H1 (cell line): ENCODE measurements around the gene TFF2. TPM values are rescaled to one million over a fixed set of nuclear protein-coding genes. Genes with fewer than 3 reads are reported as not detected.

Experiments
- CTCF ChIA-PET: fragments of 300-600 bp; sonication (Branson Sonifier 250); formaldehyde crosslinking; loops from one replicate; lab custom pipeline; 2021; ENCODE audit not compliant: partially characterized antibody; lab: Charles Lee
- POLR2A ChIA-PET: fragments of 300-600 bp; sonication (Branson Sonifier 250); formaldehyde crosslinking; loops from one replicate; lab custom pipeline; 2021; ENCODE audit warnings: inconsistent platforms; ENCODE audit not compliant: partially characterized antibody; lab: Charles Lee
- DNase-seq, 2 experiments: peaks; one replicate each; pipeline versions ENCODE4 v3.0.0 to v3.0.0-alpha.2; 2010 to 2022; ENCODE audit warnings: low spot score in 2 of 2, low read depth in 1 of 2, mixed read lengths in 1 of 2
- FAIRE-seq: peaks from 2 replicates; lab custom pipeline; 2011; peaks lifted over from hg19 to GRCh38; lab: Jason Lieb, UNC
- H2AFZ ChIP-seq: 2 replicates; pipeline ENCODE4 v1.8.1; 2012; ENCODE audit warnings: low read length, inconsistent platforms
- H2AK5ac ChIP-seq: 2 replicates; pipeline ENCODE4 v1.6.1; 2013; ENCODE audit warnings: low read depth, low read length
- H2BK120ac ChIP-seq: replicated peaks from 2 replicates; pipeline ENCODE3; 2013; ENCODE audit warnings: low read depth, low read length, inconsistent platforms
- H2BK12ac ChIP-seq: 2 replicates; pipeline ENCODE4 v1.6.1; 2013; ENCODE audit warnings: low read depth, low read length
- H2BK15ac ChIP-seq: 2 replicates; pipeline ENCODE4 v1.6.1; 2013; ENCODE audit warnings: low read length
- H2BK20ac ChIP-seq: 2 replicates; pipeline ENCODE4 v1.6.1; 2013; ENCODE audit warnings: low read length
- H2BK5ac ChIP-seq: 2 replicates; pipeline ENCODE4 v1.6.1; 2013; ENCODE audit warnings: low read depth, low read length
- H3K14ac ChIP-seq: 2 replicates; pipeline ENCODE4 v1.6.1; 2013; ENCODE audit warnings: inconsistent platforms; ENCODE audit not compliant: insufficient read length
- H3K18ac ChIP-seq: 2 replicates; pipeline ENCODE4 v1.6.1; 2013; ENCODE audit warnings: low read length; ENCODE audit errors: extremely low read depth
- H3K23ac ChIP-seq: 2 replicates; pipeline ENCODE4 v1.6.1; 2013; ENCODE audit warnings: inconsistent platforms; ENCODE audit not compliant: insufficient read length
- H3K23me2 ChIP-seq: 2 replicates; pipeline ENCODE4 v1.6.1; 2013; ENCODE audit warnings: low read depth, low read length
- H3K27ac ChIP-seq: 2 replicates; pipeline ENCODE4 v1.6.1; 2011; ENCODE audit warnings: low read depth, low read length, inconsistent platforms
- H3K27me3 ChIP-seq, 4 experiments: replicated peaks in 1 of 4; 1 replicate in 1 of 4; 2 replicates in 3 of 4; pipeline versions ENCODE4 v1.6.1 to v1.8.1; 2011 to 2013; ENCODE audit warnings: low read length in 3 of 4, mild to moderate bottlenecking in 3 of 4, inconsistent platforms in 2 of 4, mixed read lengths in 2 of 4, moderate library complexity in 1 of 4; ENCODE audit not compliant: control insufficient read depth in 3 of 4, insufficient read depth in 3 of 4; ENCODE audit errors: extremely low read depth in 1 of 4
- H3K36me3 ChIP-seq, 4 experiments: 2 replicates each; pipeline versions ENCODE4 v1.6.1 to v1.8.1; 2011 to 2013; ENCODE audit warnings: mild to moderate bottlenecking in 4 of 4, low read length in 3 of 4, moderate library complexity in 2 of 4, control low read depth in 1 of 4, inconsistent platforms in 1 of 4; ENCODE audit not compliant: insufficient read depth in 4 of 4, control insufficient read depth in 2 of 4
- H3K4ac ChIP-seq: replicated peaks from 2 replicates; pipeline ENCODE3; 2013; ENCODE audit warnings: low read length, low read depth, mixed read lengths, inconsistent platforms; ENCODE audit not compliant: insufficient read length
- H3K4me1 ChIP-seq, 4 experiments: replicated peaks in 1 of 4; 1 replicate in 1 of 4; 2 replicates in 3 of 4; pipeline versions ENCODE4 v1.6.1 to v1.8.1; 2011 to 2013; ENCODE audit warnings: low read length in 3 of 4, inconsistent platforms in 2 of 4, mixed read lengths in 1 of 4; ENCODE audit not compliant: insufficient read depth in 4 of 4, control insufficient read depth in 3 of 4
- H3K4me2 ChIP-seq, 2 experiments: 2 replicates each; pipeline versions ENCODE4 v1.6.1 to v1.8.1; 2011 to 2013; ENCODE audit warnings: low read depth in 2 of 2, low read length in 2 of 2, control low read depth in 1 of 2, inconsistent platforms in 1 of 2, mild to moderate bottlenecking in 1 of 2; ENCODE audit not compliant: insufficient read depth in 1 of 2
- H3K4me3 ChIP-seq, 4 experiments: fragments of 200-600, 300-600 bp in 1 of 4; sonication (generic), shearing (Covaris generic), sonication (Bioruptor Twin) in 1 of 4; 2 replicates each; pipeline versions ENCODE4 v1.5.1 to v1.8.1; 2011 to 2016; ENCODE audit warnings: low read length in 4 of 4, low read depth in 3 of 4, control low read depth in 2 of 4, inconsistent platforms in 2 of 4, mild to moderate bottlenecking in 2 of 4, mixed read lengths in 1 of 4, moderate library complexity in 1 of 4; ENCODE audit not compliant: insufficient read depth in 2 of 4; ENCODE audit errors: extremely low read depth in 1 of 4
- H3K56ac ChIP-seq: replicated peaks from 2 replicates; pipeline ENCODE3; 2013; ENCODE audit warnings: low read depth, mild to moderate bottlenecking, mixed read lengths, low read length, inconsistent platforms; ENCODE audit not compliant: insufficient read length
- H3K79me1 ChIP-seq: 2 replicates; pipeline ENCODE4 v1.6.1; 2013; ENCODE audit warnings: low read depth, low read length, control low read depth
- H3K79me2 ChIP-seq, 2 experiments: 2 replicates each; pipeline versions ENCODE4 v1.6.1 to v1.8.1; 2012 to 2013; ENCODE audit warnings: low read length in 2 of 2, mild to moderate bottlenecking in 2 of 2, inconsistent platforms in 1 of 2; ENCODE audit not compliant: insufficient read depth in 2 of 2, control insufficient read depth in 1 of 2
- H3K9ac ChIP-seq, 4 experiments: replicated peaks in 1 of 4; 1 replicate in 1 of 4; 2 replicates in 3 of 4; pipeline versions ENCODE4 v1.6.1 to v1.8.1; 2011 to 2013; ENCODE audit warnings: low read depth in 3 of 4, low read length in 3 of 4, control low read depth in 2 of 4, mild to moderate bottlenecking in 2 of 4, moderate library complexity in 2 of 4, inconsistent platforms in 1 of 4; ENCODE audit errors: extremely low read depth in 1 of 4
- H3K9me3 ChIP-seq, 2 experiments: 2 replicates each; pipeline versions ENCODE4 v1.6.1 to v1.8.1; 2012 to 2013; ENCODE audit warnings: mild to moderate bottlenecking in 2 of 2, moderate library complexity in 2 of 2, control low read depth in 1 of 2, inconsistent platforms in 1 of 2, low read depth in 1 of 2, low read length in 1 of 2, mixed read lengths in 1 of 2; ENCODE audit not compliant: insufficient read depth in 2 of 2
- H4K20me1 ChIP-seq, 2 experiments: replicated peaks in 1 of 2; 2 replicates each; pipeline versions ENCODE3 to v1.8.1; 2011 to 2013; ENCODE audit warnings: inconsistent platforms in 2 of 2, low read length in 2 of 2, mild to moderate bottlenecking in 1 of 2; ENCODE audit not compliant: insufficient read depth in 2 of 2, control insufficient read depth in 1 of 2
- H4K5ac ChIP-seq: 2 replicates; pipeline ENCODE4 v1.6.1; 2013; ENCODE audit warnings: low read length, low read depth, mixed read lengths, inconsistent platforms; ENCODE audit not compliant: insufficient read length
- H4K8ac ChIP-seq: 2 replicates; pipeline ENCODE4 v1.8.0; 2013; ENCODE audit warnings: mild to moderate bottlenecking, moderate library complexity, low read length, inconsistent platforms; ENCODE audit not compliant: insufficient read depth; ENCODE audit errors: extremely low read depth
- H4K91ac ChIP-seq: replicated peaks from 2 replicates; pipeline ENCODE3; 2013; ENCODE audit warnings: low read length, mixed read lengths, inconsistent platforms; ENCODE audit not compliant: insufficient read length
- GABPA ChIP-seq: IDR thresholded peaks from 2 replicates; pipeline ENCODE4 v1.6.1; 2011; ENCODE audit warnings: mild to moderate bottlenecking, low read length, moderate library complexity, borderline replicate concordance; ENCODE audit not compliant: insufficient read depth
- JUN ChIP-seq: IDR thresholded peaks from 2 replicates; pipeline ENCODE4 v1.6.1; 2011; ENCODE audit warnings: low read depth, mild to moderate bottlenecking, improper control_type of control experiment, low read length
- KDM4A ChIP-seq: IDR thresholded peaks from one replicate; pipeline ENCODE4 v1.7.1; 2012; ENCODE audit warnings: low read depth, mild to moderate bottlenecking, moderate library complexity, low read length, inconsistent platforms; ENCODE audit not compliant: severe bottlenecking
- POLR2AphosphoS5 ChIP-seq: IDR thresholded peaks from 2 replicates; pipeline ENCODE4 v1.6.1; 2011; ENCODE audit warnings: low read depth, low read length
- POU5F1 ChIP-seq: IDR thresholded peaks from 2 replicates; pipeline ENCODE4 v1.6.1; 2011; ENCODE audit warnings: low read depth, mild to moderate bottlenecking, low read length, moderate library complexity
- RXRA ChIP-seq: IDR thresholded peaks from 2 replicates; pipeline ENCODE4 v1.6.1; 2011; ENCODE audit warnings: low read depth, mild to moderate bottlenecking, low read length, moderate library complexity; ENCODE audit not compliant: insufficient read depth
- SP2 ChIP-seq: IDR thresholded peaks from 2 replicates; pipeline ENCODE4 v1.6.1; 2012; ENCODE audit warnings: mild to moderate bottlenecking, low read length, inconsistent platforms
- TAF1 ChIP-seq: IDR thresholded peaks from 2 replicates; pipeline ENCODE4 v1.6.1; 2011; ENCODE audit warnings: mild to moderate bottlenecking, low read depth, low read length
- TBP ChIP-seq: IDR thresholded peaks from 2 replicates; pipeline ENCODE4 v1.6.1; 2011; ENCODE audit warnings: low read depth, low read length, improper control_type of control experiment
- TCF12 ChIP-seq: IDR thresholded peaks from 2 replicates; pipeline ENCODE4 v1.6.1; 2011; ENCODE audit warnings: low read depth, mild to moderate bottlenecking, low read length
- WGBS, 2 experiments: shearing (Covaris generic) in 1 of 2; methylation state at CpG; one replicate each; pipeline versions ENCODE4 v1.1.6 to v1.1.7; 2013 to 2015; ENCODE audit warnings: low lambda C conversion rate in 2 of 2, mixed read lengths in 2 of 2, inconsistent platforms in 1 of 2, low coverage in 1 of 2, missing lambda C conversion rate in 1 of 2; ENCODE audit not compliant: insufficient replicate concordance in 2 of 2, insufficient coverage in 1 of 2, insufficient read length in 1 of 2; ENCODE audit errors: extremely low coverage in 1 of 2, missing lambda C conversion rate in 1 of 2; 5-methylcytosine and 5-hydroxymethylcytosine counted together
- polyA plus RNA-seq, 7 experiments: library from polyadenylated mRNA; depleted of rRNA in 3 of 7; stranded (reverse) in 5 of 7; unstranded in 2 of 7; fragments of >200 nt in 5 of 7; fragments of 200-250 nt in 2 of 7; gene quantifications; 1 replicate in 5 of 7; 2 replicates in 1 of 7; 4 replicates in 1 of 7; pipeline versions ENCODE4 v1.2.1 to v1.2.3, GENCODE V29; 2011 to 2013; ENCODE audit warnings: missing spikeins in 2 of 7, mixed read lengths in 2 of 7
- total RNA-seq: library from RNA; stranded (reverse); fragmentation: NEBNext Ultra II Directional; extraction: Animal tissue kit (Norgen Biotek cat#: 25700); gene quantifications from 2 replicates; pipeline ENCODE4 v1.2.1, GENCODE V29; 2021

Gene TFF2
- total and polyA plus RNA-seq, 2 of the 8 experiments (the other 6 are each of a cell fraction or from before 2014, with no cell fraction given), result not detected

- Histone ChIP-seq H2BK20ac (no peak overlapping the region), H2BK12ac (no peak overlapping the region)
- no peak for TF ChIP-seq POLR2AphosphoS5
- TF ChIP-seq JUN, result no peak
- TF ChIP-seq POU5F1, result no peak
- no peak for TF ChIP-seq TBP
- TF ChIP-seq GABPA, result no peak
- no peak for TF ChIP-seq TCF12
- TF ChIP-seq KDM4A, result no peak
- no peak for TF ChIP-seq SP2
- no peak for TF ChIP-seq RXRA
- TF ChIP-seq TAF1, result no peak
- TF ChIP-seq, all 59 proteins: peak for 0
- H3K56ac ChIP-seq, result no peak overlapping the region
- no peak overlapping the region for H3K9ac ChIP-seq
- ChIA-PET POLR2A (no interaction called here), CTCF (no interaction called here)
- H3K36me3 ChIP-seq, result no peaks in the 10 kb centered on the region
- H3K27ac ChIP-seq, result no peak overlapping the region
- H4K5ac ChIP-seq, result no peak overlapping the region
- no peaks in the 10 kb centered on the region for H3K79me2 ChIP-seq
- H3K14ac ChIP-seq, result no peak overlapping the region
- H3K9me3 ChIP-seq, result no peaks in the 10 kb centered on the region
- H3K27me3 ChIP-seq, result peaks cover 0 to 7% (median 3%) of the 10 kb centered on the region in 4 experiments; a peak in 1 of 7 replicates
- no peak overlapping the region for H3K4me2 ChIP-seq
- H3K23ac ChIP-seq, result no peak overlapping the region
- peaks cover 0 to 3% (median under 1%) of the 10 kb centered on the region in 4 experiments; a peak in 4 of 7 replicates for H3K4me1 ChIP-seq
- no peak overlapping the region for H3K18ac ChIP-seq
- H4K8ac ChIP-seq, result no peak overlapping the region
- H3K79me1 ChIP-seq, result no peaks in the 10 kb centered on the region
- H2AFZ ChIP-seq, result no peak overlapping the region
- no peak overlapping the region for H4K91ac ChIP-seq
- 91% methylated on average over 26 of the region's 33 CpGs; no CpG with 5 or more reads in 1 of the 2 experiments for WGBS, 2 experiments
- H2BK15ac ChIP-seq, result no peak overlapping the region
- no peak overlapping the region for H2BK5ac ChIP-seq
- H3K4ac ChIP-seq, result no peak overlapping the region
- FAIRE-seq (no peak), DNase-seq (no peak)
- H3K4me3 ChIP-seq, result no peak overlapping the region
- H3K23me2 ChIP-seq, result no peaks in the 10 kb centered on the region; the same call in 1 of the 2 replicates
- H4K20me1 ChIP-seq, result no peaks in the 10 kb centered on the region
- H2BK120ac ChIP-seq, result no peak overlapping the region
- H2AK5ac ChIP-seq, result no peak overlapping the region
Measured at GRCh38 chr21:42305707-42306147, 45.1 kb downstream of the TFF2 start.
